Hepatocyte (in vitro differentiated cells): ENCODE measurements around the gene NFU1.

Source experiments
- EZH2 ChIP-seq: fragments of 200-600 bp; sonication (generic); IDR thresholded peaks from 2 replicates; pipeline ENCODE4 v1.6.1; 2016; ENCODE audit warnings: antibody characterized with exemption, mild to moderate bottlenecking, borderline replicate concordance
- TF ChIP-seq, protein P1 (sequence below): fragments of 200-600 bp; sonication (generic); IDR thresholded peaks from 2 replicates; pipeline ENCODE4 v1.5.1; 2016; ENCODE audit warnings: antibody characterized with exemption, mild to moderate bottlenecking; ENCODE audit not compliant: poor library complexity

DNA sequence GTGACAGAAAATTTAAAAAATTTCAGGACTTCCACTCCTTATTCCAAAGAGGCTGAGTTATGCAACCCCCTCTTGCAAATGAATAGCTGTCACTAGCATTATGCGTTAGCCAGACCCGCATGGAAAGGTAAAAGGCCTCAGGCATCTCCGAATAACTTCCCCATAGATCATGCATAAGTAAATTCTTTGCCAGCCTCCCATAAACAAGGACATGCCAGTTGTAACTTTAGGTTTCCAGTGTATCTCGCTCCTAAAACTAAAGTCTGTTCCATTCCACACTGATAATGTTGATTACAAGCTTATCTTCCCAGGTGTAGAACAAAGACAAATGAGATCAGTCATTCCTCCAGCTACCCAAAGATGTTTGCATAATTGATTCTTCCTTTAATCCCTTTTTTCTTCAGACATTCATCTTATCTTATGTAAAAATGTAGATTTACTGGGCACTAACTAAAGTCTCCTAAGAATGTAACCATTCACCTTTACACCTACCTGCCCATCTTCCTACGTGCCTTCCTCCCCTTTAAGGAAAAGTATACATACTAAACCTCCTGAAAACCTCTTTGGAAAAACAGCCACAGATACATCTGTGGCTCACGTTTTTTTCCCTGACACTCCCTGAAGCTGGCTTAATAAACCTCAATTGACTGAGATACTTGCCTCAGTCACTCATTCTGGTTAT is 13.6 kb upstream of the NFU1 start:
- TF ChIP-seq, protein P1, sequence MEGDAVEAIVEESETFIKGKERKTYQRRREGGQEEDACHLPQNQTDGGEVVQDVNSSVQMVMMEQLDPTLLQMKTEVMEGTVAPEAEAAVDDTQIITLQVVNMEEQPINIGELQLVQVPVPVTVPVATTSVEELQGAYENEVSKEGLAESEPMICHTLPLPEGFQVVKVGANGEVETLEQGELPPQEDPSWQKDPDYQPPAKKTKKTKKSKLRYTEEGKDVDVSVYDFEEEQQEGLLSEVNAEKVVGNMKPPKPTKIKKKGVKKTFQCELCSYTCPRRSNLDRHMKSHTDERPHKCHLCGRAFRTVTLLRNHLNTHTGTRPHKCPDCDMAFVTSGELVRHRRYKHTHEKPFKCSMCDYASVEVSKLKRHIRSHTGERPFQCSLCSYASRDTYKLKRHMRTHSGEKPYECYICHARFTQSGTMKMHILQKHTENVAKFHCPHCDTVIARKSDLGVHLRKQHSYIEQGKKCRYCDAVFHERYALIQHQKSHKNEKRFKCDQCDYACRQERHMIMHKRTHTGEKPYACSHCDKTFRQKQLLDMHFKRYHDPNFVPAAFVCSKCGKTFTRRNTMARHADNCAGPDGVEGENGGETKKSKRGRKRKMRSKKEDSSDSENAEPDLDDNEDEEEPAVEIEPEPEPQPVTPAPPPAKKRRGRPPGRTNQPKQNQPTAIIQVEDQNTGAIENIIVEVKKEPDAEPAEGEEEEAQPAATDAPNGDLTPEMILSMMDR = no peak
- no peak for TF ChIP-seq EZH2
